ENCODE measurements around the gene CCL18. TPM values are rescaled to one million over a fixed set of nuclear protein-coding genes. Genes with fewer than 3 reads are reported as not detected.

The CCL18 gene
- total and polyA plus RNA-seq, 10 of the 15 experiments (the other 5 are each of a cell fraction or from before 2014, with no cell fraction given) = 0.26 TPM; not detected in 9

DNA sequence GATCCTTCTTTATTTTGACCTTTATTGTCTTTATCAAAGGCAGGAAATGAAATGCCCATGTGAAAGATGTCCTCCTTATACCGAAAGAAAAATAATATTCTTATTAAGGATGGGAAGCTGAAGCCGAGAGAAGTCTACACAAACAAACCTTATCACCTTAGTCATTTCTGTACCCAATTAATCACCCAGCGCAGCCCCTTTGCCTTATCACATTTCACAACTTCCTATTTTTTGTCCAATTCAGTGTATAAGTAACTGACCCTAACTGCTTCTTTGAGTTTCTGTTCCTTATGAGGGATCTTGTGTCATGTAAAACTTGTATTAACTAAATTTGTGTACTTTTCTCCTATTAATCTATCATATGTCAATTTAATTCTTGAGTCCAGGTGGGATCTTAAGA lies 29.9 kb upstream of the CCL18 start (continued):
- TF ChIP-seq MYB (IDR thresholded peaks at IDR 0.05; ENCODE audit: borderline replicate concordance, low read depth, low read length) = 0 out of 2 replicates have a peak, but pooled peaks have one; percentile 53
- TF ChIP-seq, protein P1, sequence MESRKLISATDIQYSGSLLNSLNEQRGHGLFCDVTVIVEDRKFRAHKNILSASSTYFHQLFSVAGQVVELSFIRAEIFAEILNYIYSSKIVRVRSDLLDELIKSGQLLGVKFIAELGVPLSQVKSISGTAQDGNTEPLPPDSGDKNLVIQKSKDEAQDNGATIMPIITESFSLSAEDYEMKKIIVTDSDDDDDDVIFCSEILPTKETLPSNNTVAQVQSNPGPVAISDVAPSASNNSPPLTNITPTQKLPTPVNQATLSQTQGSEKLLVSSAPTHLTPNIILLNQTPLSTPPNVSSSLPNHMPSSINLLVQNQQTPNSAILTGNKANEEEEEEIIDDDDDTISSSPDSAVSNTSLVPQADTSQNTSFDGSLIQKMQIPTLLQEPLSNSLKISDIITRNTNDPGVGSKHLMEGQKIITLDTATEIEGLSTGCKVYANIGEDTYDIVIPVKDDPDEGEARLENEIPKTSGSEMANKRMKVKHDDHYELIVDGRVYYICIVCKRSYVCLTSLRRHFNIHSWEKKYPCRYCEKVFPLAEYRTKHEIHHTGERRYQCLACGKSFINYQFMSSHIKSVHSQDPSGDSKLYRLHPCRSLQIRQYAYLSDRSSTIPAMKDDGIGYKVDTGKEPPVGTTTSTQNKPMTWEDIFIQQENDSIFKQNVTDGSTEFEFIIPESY (IDR thresholded peaks at IDR 0.05) = no peak
- TF ChIP-seq MEF2A (IDR thresholded peaks at IDR 0.05; ENCODE audit: insufficient read depth, low read depth, low read length) = no peak
- TF ChIP-seq BACH1 (IDR thresholded peaks at IDR 0.05; ENCODE audit: borderline replicate concordance) = peak; percentile 92; the same call in 1 of the 2 replicates
- no peak for TF ChIP-seq EZH2 (IDR thresholded peaks at IDR 0.05; ENCODE audit: borderline replicate concordance, control insufficient read depth, low read depth, low read length)
- no peak for TF ChIP-seq RBBP5 (conservative IDR thresholded peaks at IDR 0.05)
- TF ChIP-seq WRNIP1 (IDR thresholded peaks at IDR 0.05; ENCODE audit: borderline replicate concordance, low read depth, low read length) = no peak
- TF ChIP-seq NRF1 (conservative IDR thresholded peaks at IDR 0.05; ENCODE audit: low read depth, low read length) = no peak
- TF ChIP-seq ZNF217 (IDR thresholded peaks at IDR 0.05) = peak; percentile 67; the same call in 1 of the 2 replicates
- no peak for TF ChIP-seq CBX5 (IDR thresholded peaks at IDR 0.05; ENCODE audit: low read depth)
- no peak for TF ChIP-seq SIN3A (IDR thresholded peaks at IDR 0.05; ENCODE audit: low read depth, low read length)
- TF ChIP-seq USF1 (IDR thresholded peaks at IDR 0.05; ENCODE audit: borderline replicate concordance, extremely low read length, insufficient read depth, low read depth, low read length) = no peak
- no peak for TF ChIP-seq HDAC6 (IDR thresholded peaks at IDR 0.05; ENCODE audit: unreplicated experiment)
- peak; percentile 99 for TF ChIP-seq DPF2 (IDR thresholded peaks at IDR 0.05)
- no peak for TF ChIP-seq ZNF207 (IDR thresholded peaks at IDR 0.05; ENCODE audit: borderline replicate concordance)
- no peak for TF ChIP-seq TCF7 (IDR thresholded peaks at IDR 0.05; ENCODE audit: borderline replicate concordance)
- no peak for TF ChIP-seq HDGF (IDR thresholded peaks at IDR 0.05)
- peak; percentile 62 for TF ChIP-seq ZNF384 (IDR thresholded peaks at IDR 0.05; ENCODE audit: borderline replicate concordance, low read depth, low read length)
- TF ChIP-seq ATF7 (IDR thresholded peaks at IDR 0.05; ENCODE audit: low read depth) = peak; percentile 88
- no peak for TF ChIP-seq BCL3 (IDR thresholded peaks at IDR 0.05; ENCODE audit: borderline replicate concordance, insufficient read depth, low read depth, low read length, poor library complexity, severe bottlenecking)
- no peak for TF ChIP-seq SREBF1 (IDR thresholded peaks at IDR 0.05; ENCODE audit: low read length)
- no peak for TF ChIP-seq BCLAF1 (IDR thresholded peaks at IDR 0.05)
- TF ChIP-seq IRF4 (IDR thresholded peaks at IDR 0.05; ENCODE audit: low read depth, low read length) = peak; percentile 77; the same call in 1 of the 2 replicates
- TF ChIP-seq EED (IDR thresholded peaks at IDR 0.05; ENCODE audit: low read depth) = 0 out of 2 replicates have a peak, but pooled peaks have one; percentile 30

Measured in GM12878 (cell line).